ENCODE data around the gene PIP4K2C.

DNA sequence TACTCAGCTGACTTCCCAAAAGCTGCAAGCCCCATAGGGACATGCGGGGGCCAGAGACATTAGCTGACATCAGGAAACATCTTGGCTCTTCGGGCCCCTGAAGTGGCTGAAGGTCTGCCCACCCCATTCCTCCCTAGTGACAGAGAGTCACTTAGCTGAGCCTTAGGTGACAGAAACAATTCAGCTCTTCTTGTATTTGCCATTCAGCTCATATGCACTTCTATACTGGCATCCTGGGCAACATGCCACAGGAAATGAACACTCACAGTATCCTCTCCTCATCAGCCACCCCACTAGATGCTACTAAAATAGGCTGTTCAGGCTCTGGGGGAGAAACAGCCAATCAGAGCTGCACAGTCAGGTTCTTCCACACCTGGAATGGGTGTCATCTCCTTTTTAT, 47.4 kb upstream of the PIP4K2C start:
- TF ChIP-seq, protein P1, sequence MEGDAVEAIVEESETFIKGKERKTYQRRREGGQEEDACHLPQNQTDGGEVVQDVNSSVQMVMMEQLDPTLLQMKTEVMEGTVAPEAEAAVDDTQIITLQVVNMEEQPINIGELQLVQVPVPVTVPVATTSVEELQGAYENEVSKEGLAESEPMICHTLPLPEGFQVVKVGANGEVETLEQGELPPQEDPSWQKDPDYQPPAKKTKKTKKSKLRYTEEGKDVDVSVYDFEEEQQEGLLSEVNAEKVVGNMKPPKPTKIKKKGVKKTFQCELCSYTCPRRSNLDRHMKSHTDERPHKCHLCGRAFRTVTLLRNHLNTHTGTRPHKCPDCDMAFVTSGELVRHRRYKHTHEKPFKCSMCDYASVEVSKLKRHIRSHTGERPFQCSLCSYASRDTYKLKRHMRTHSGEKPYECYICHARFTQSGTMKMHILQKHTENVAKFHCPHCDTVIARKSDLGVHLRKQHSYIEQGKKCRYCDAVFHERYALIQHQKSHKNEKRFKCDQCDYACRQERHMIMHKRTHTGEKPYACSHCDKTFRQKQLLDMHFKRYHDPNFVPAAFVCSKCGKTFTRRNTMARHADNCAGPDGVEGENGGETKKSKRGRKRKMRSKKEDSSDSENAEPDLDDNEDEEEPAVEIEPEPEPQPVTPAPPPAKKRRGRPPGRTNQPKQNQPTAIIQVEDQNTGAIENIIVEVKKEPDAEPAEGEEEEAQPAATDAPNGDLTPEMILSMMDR (IDR thresholded peaks at IDR 0.05), result no peak
- TF ChIP-seq POLR2A (IDR thresholded peaks at IDR 0.05) (no peak), EP300 (IDR thresholded peaks at IDR 0.05) (no peak), POLR2AphosphoS5 (IDR thresholded peaks at IDR 0.05) (no peak)
